GM11168 (cell line): ENCODE measurements around the gene SCAF11.

ENCODE experiments used
- in situ Hi-C: fragments of 300-500 bp; cut with MboI; formaldehyde crosslinking; loops from one replicate; pipeline ENCODE4 v1.12.0; 2022; ENCODE audit warnings: low sequenced_read_pairs; ENCODE audit not compliant: unreplicated experiment

SCAF11 gene

GRCh38 chr12:45986641-45987339, 3.6 kb downstream of the SCAF11 start:
- in situ Hi-C loops: no loop called here

GRCh38 chr12:45981075-45981837, 9.1 kb downstream of the SCAF11 start:
- in situ Hi-C loops: no loop called here

GRCh38 chr12:45980540-45980939, 9.8 kb downstream of the SCAF11 start:
- in situ Hi-C loops: no loop called here

GRCh38 chr12:45978108-45978507, 12.3 kb downstream of the SCAF11 start:
- in situ Hi-C loops: no loop called here

GRCh38 chr12:45977620-45978019, 12.8 kb downstream of the SCAF11 start:
- in situ Hi-C loops: no loop called here

GRCh38 chr12:45975506-45975905, 14.9 kb downstream of the SCAF11 start:
- in situ Hi-C loops: no loop called here

- in situ Hi-C loops: no loop called here
Measured at GRCh38 chr12:45974883-45975282, 15.5 kb downstream of the SCAF11 start.

GRCh38 chr12:45974171-45974719, 16.1 kb downstream of the SCAF11 start:
- in situ Hi-C loops: no loop called here

- in situ Hi-C loops: no loop called here
Measured at GRCh38 chr12:45973526-45973925, 16.8 kb downstream of the SCAF11 start.

- in situ Hi-C loops: no loop called here
Measured at GRCh38 chr12:45970391-45970790, 20.0 kb downstream of the SCAF11 start.

GRCh38 chr12:45969084-45969483, 21.3 kb downstream of the SCAF11 start:
- in situ Hi-C loops: no loop called here

- in situ Hi-C loops: no loop called here
Measured at GRCh38 chr12:45966486-45966885, 23.9 kb downstream of the SCAF11 start.

GRCh38 chr12:45962553-45963325, 27.6 kb downstream of the SCAF11 start:
- in situ Hi-C loops: no loop called here

- in situ Hi-C loops: no loop called here
Measured at GRCh38 chr12:45959728-45960127, 30.6 kb downstream of the SCAF11 start.

GRCh38 chr12:45959025-45959424, 31.3 kb downstream of the SCAF11 start:
- in situ Hi-C loops: no loop called here

GRCh38 chr12:45948546-45948945, 41.8 kb downstream of the SCAF11 start:
- in situ Hi-C loops: no loop called here

GRCh38 chr12:45946435-45946834, 43.9 kb downstream of the SCAF11 start:
- in situ Hi-C loops: no loop called here

- in situ Hi-C loops: no loop called here
Measured at GRCh38 chr12:45944771-45945170, 45.6 kb downstream of the SCAF11 start.

- in situ Hi-C loops: no loop called here
Measured at GRCh38 chr12:45939759-45940158, 50.6 kb downstream of the SCAF11 start.

- in situ Hi-C loops: no loop called here
Measured at GRCh38 chr12:45938566-45938965, 51.8 kb downstream of the SCAF11 start.

GRCh38 chr12:45934956-45935355, 55.4 kb downstream of the SCAF11 start:
- in situ Hi-C loops: no loop called here
